Activated CD4-positive, alpha-beta memory T cell treated with anti-CD3 and anti-CD28 coated beads for 36 hours (primary cell): Measurements from ENCODE around the gene SNRK. TPM values are rescaled to one million over a fixed set of nuclear protein-coding genes. Genes with fewer than 3 reads are reported as not detected.

ENCODE experiments used
- CTCF ChIA-PET: fragments of 350-600 bp; sonication (Branson Sonifier 250); formaldehyde crosslinking; loops from one replicate; lab custom pipeline; 2021; ENCODE audit warnings: antibody characterized with exemption, inconsistent platforms; lab: Charles Lee
- POLR2A ChIA-PET: fragments of 350-600 bp; sonication (Branson Sonifier 250); formaldehyde crosslinking; loops from one replicate; lab custom pipeline; 2021; ENCODE audit warnings: antibody characterized with exemption; lab: Charles Lee
- DNase-seq: peaks from one replicate; pipeline ENCODE4 v3.0.0-alpha.2; 2020
- H3K27ac Mint-ChIP-seq: one replicate; pipeline ENCODE4 v1.8.0; 2021; ENCODE audit warnings: mixed read lengths
- H3K27me3 Mint-ChIP-seq: one replicate; pipeline ENCODE4 v1.8.0; 2021; ENCODE audit warnings: mixed read lengths
- H3K36me3 Mint-ChIP-seq: one replicate; pipeline ENCODE4 v1.8.0; 2021; ENCODE audit warnings: mixed read lengths
- H3K4me1 Mint-ChIP-seq: one replicate; pipeline ENCODE4 v1.8.0; 2021; ENCODE audit warnings: low read depth, mixed read lengths
- H3K4me3 Mint-ChIP-seq: one replicate; pipeline ENCODE4 v1.8.0; 2021; ENCODE audit warnings: mild to moderate bottlenecking, mixed read lengths
- H3K9me3 Mint-ChIP-seq: one replicate; pipeline ENCODE4 v1.8.0; 2021; ENCODE audit warnings: mixed read lengths
- intact Hi-C: fragments of 100-400 bp; cut with micrococcal nuclease; formaldehyde crosslinking; loops from one replicate; pipeline ENCODE4 v1.15.1; 2023
- total RNA-seq, 2 experiments: library from RNA; stranded (reverse); gene quantifications; one replicate each; pipeline ENCODE4 v1.2.3, GENCODE V29; 2021

Gene SNRK
- total RNA-seq, 2 experiments from 2014 or later: 23.9 to 24.4 TPM

GRCh38 chr3:43291546-43291945 lies 5.2 kb downstream of the SNRK start:
- peaks cover 72% of the 10 kb centered on the region for H3K4me1 Mint-ChIP-seq
- POLR2A ChIA-PET: no interaction called here
- no peak for DNase-seq
- no peaks in the 10 kb centered on the region for H3K9me3 Mint-ChIP-seq
- intact Hi-C loops: loop anchor here (2.0 to 5.0 kb wide), 3 partner anchors 13 to 211 kb away; no protein-coding TSS in a partner anchor
- peaks cover 12% of the 10 kb centered on the region for H3K36me3 Mint-ChIP-seq
- H3K27me3 Mint-ChIP-seq: no peaks in the 10 kb centered on the region
- peak overlapping the region; percentile 25 for H3K4me3 Mint-ChIP-seq
- H3K27ac Mint-ChIP-seq: peak overlapping the region; percentile 94
- CTCF ChIA-PET: no interaction called here

- ChIA-PET POLR2A (interaction anchor here (0.7 to 2.7 kb wide), 2 partner anchors 9 to 414 kb away, joined by 3 to 11 read pairs; partner anchors contain the start of gene SNRK), CTCF (no interaction called here)
- Mint-ChIP-seq H3K36me3 (peaks cover 3% of the 10 kb centered on the region), H3K27me3 (no peaks in the 10 kb centered on the region), H3K9me3 (no peaks in the 10 kb centered on the region), H3K27ac (peak overlapping the region; percentile 80), H3K4me3 (no peak overlapping the region), H3K4me1 (peaks cover 87% of the 10 kb centered on the region)
- no peak for DNase-seq
- intact Hi-C loops: loop anchor here (5.0 kb wide), 1 partner anchor 207 kb away; no protein-coding TSS in a partner anchor
These were observed 8.6 kb downstream of the SNRK start for GRCh38 chr3:43294975-43295374.

- intact Hi-C loops: no loop called here
- H3K4me3 Mint-ChIP-seq: peak overlapping the region; percentile 55
- peak overlapping the region; percentile 81 for H3K27ac Mint-ChIP-seq
- peaks cover 73% of the 10 kb centered on the region for H3K4me1 Mint-ChIP-seq
- no peaks in the 10 kb centered on the region for H3K36me3 Mint-ChIP-seq
- POLR2A ChIA-PET: interaction anchor here (2.7 kb wide), 1 partner anchor 11 kb away, joined by 11 read pairs; the partner anchor contains the start of gene SNRK
- CTCF ChIA-PET: interaction anchor here (0.6 to 1.8 kb wide), 4 partner anchors 10 to 207 kb away, joined by 3 to 10 read pairs (median 6); partner anchors contain the start of gene SNRK
- DNase-seq: peak; percentile 71
- H3K27me3 Mint-ChIP-seq: no peaks in the 10 kb centered on the region
- no peaks in the 10 kb centered on the region for H3K9me3 Mint-ChIP-seq
These were observed 10.2 kb downstream of the SNRK start for GRCh38 chr3:43296565-43296964.

- intact Hi-C loops: no loop called here
- ChIA-PET POLR2A (no interaction called here), CTCF (interaction anchor here (0.9 kb wide), 1 partner anchor 80 kb away, joined by 4 read pairs; no protein-coding TSS in a partner anchor)
- Mint-ChIP-seq H3K9me3 (no peaks in the 10 kb centered on the region), H3K27me3 (no peaks in the 10 kb centered on the region), H3K27ac (peak overlapping the region; percentile 74), H3K4me3 (no peak overlapping the region), H3K4me1 (peaks cover 68% of the 10 kb centered on the region), H3K36me3 (peaks cover 5% of the 10 kb centered on the region)
- no peak for DNase-seq
These were observed 12.0 kb downstream of the SNRK start for GRCh38 chr3:43298292-43298691.

GRCh38 chr3:43298761-43299160 lies 12.4 kb downstream of the SNRK start:
- H3K27me3 Mint-ChIP-seq: no peaks in the 10 kb centered on the region
- POLR2A ChIA-PET: no interaction called here
- no peaks in the 10 kb centered on the region for H3K9me3 Mint-ChIP-seq
- H3K27ac Mint-ChIP-seq: peak overlapping the region; percentile 74
- peaks cover 72% of the 10 kb centered on the region for H3K4me1 Mint-ChIP-seq
- no peak for DNase-seq
- peaks cover 10% of the 10 kb centered on the region for H3K36me3 Mint-ChIP-seq
- intact Hi-C loops: no loop called here
- H3K4me3 Mint-ChIP-seq: no peak overlapping the region
- CTCF ChIA-PET: interaction anchor here (0.9 kb wide), 1 partner anchor 79 kb away, joined by 4 read pairs; no protein-coding TSS in a partner anchor

- intact Hi-C loops: no loop called here
- Mint-ChIP-seq H3K4me3 (no peak overlapping the region), H3K27me3 (no peaks in the 10 kb centered on the region), H3K9me3 (no peaks in the 10 kb centered on the region), H3K4me1 (peaks cover 62% of the 10 kb centered on the region), H3K27ac (peak overlapping the region; percentile 65), H3K36me3 (peaks cover 25% of the 10 kb centered on the region)
- CTCF ChIA-PET: no interaction called here
- POLR2A ChIA-PET: no interaction called here
- no peak for DNase-seq
These were observed 16.0 kb downstream of the SNRK start for GRCh38 chr3:43302116-43302880.

- Mint-ChIP-seq H3K36me3 (peaks cover 41% of the 10 kb centered on the region), H3K27ac (no peak overlapping the region)
- POLR2A ChIA-PET: interaction anchor here (0.9 kb wide), 1 partner anchor 14 kb away, joined by 3 read pairs; no protein-coding TSS in a partner anchor
These were observed 17.8 kb downstream of the SNRK start for GRCh38 chr3:43304126-43304525.

GRCh38 chr3:43307226-43307625 lies 20.9 kb downstream of the SNRK start:
- peaks cover 73% of the 10 kb centered on the region for H3K4me1 Mint-ChIP-seq
- no peak overlapping the region for H3K4me3 Mint-ChIP-seq
- peak overlapping the region; percentile 63 for H3K27ac Mint-ChIP-seq
- intact Hi-C loops: no loop called here
- DNase-seq: no peak
- peaks cover 54% of the 10 kb centered on the region for H3K36me3 Mint-ChIP-seq
- POLR2A ChIA-PET: no interaction called here
- no peaks in the 10 kb centered on the region for H3K27me3 Mint-ChIP-seq
- H3K9me3 Mint-ChIP-seq: no peaks in the 10 kb centered on the region
- CTCF ChIA-PET: no interaction called here

More at GRCh38 chr3:43304126-43304525, 17.8 kb downstream of the SNRK start:
- Mint-ChIP-seq H3K4me3 (no peak overlapping the region), H3K4me1 (peaks cover 65% of the 10 kb centered on the region), H3K27me3 (no peaks in the 10 kb centered on the region), H3K9me3 (no peaks in the 10 kb centered on the region)
- intact Hi-C loops: loop anchor here (2.0 kb wide), 1 partner anchor 13 kb away; no protein-coding TSS in a partner anchor
- CTCF ChIA-PET: no interaction called here
- no peak for DNase-seq

GRCh38 chr3:43307649-43308048 lies 21.3 kb downstream of the SNRK start:
- POLR2A ChIA-PET: no interaction called here
- intact Hi-C loops: no loop called here
- Mint-ChIP-seq H3K27ac (peak overlapping the region; percentile 63), H3K36me3 (peaks cover 56% of the 10 kb centered on the region), H3K9me3 (no peaks in the 10 kb centered on the region), H3K4me3 (no peak overlapping the region), H3K27me3 (no peaks in the 10 kb centered on the region), H3K4me1 (peaks cover 68% of the 10 kb centered on the region)
- DNase-seq: no peak
- CTCF ChIA-PET: interaction anchor here (1.2 kb wide), 1 partner anchor 70 kb away, joined by 3 read pairs; no protein-coding TSS in a partner anchor

GRCh38 chr3:43309372-43310305 lies 23.3 kb downstream of the SNRK start:
- H3K4me3 Mint-ChIP-seq: no peak overlapping the region
- DNase-seq: no peak
- intact Hi-C loops: no loop called here
- peaks cover 57% of the 10 kb centered on the region for H3K4me1 Mint-ChIP-seq
- H3K27ac Mint-ChIP-seq: no peak overlapping the region
- no peaks in the 10 kb centered on the region for H3K27me3 Mint-ChIP-seq
- no peaks in the 10 kb centered on the region for H3K9me3 Mint-ChIP-seq
- ChIA-PET CTCF (no interaction called here), POLR2A (no interaction called here)
- H3K36me3 Mint-ChIP-seq: peaks cover 48% of the 10 kb centered on the region

- no peak overlapping the region for H3K4me3 Mint-ChIP-seq
These were observed 30.6 kb downstream of the SNRK start for GRCh38 chr3:43316783-43317460.

More at GRCh38 chr3:43316783-43317460, 30.6 kb downstream of the SNRK start:
- Mint-ChIP-seq H3K27ac (peak overlapping the region; percentile 16), H3K27me3 (no peaks in the 10 kb centered on the region), H3K9me3 (no peaks in the 10 kb centered on the region), H3K36me3 (peaks cover 11% of the 10 kb centered on the region), H3K4me1 (peaks cover 67% of the 10 kb centered on the region)
- DNase-seq: no peak
- intact Hi-C loops: no loop called here
- ChIA-PET POLR2A (interaction anchor here (0.5 kb wide), 1 partner anchor 541 kb away, joined by 6 read pairs; no protein-coding TSS in a partner anchor), CTCF (no interaction called here)
